ENCODE results near the gene FAM120A.

GRCh38 chr9:93508207-93508606 lies 56.7 kb downstream of the FAM120A start:
- TF ChIP-seq CTCF (IDR thresholded peaks at IDR 0.05) (no peak), POLR2A (IDR thresholded peaks at IDR 0.05) (no peak)

All from adrenal gland (tissue), 5 donors.